GM18909 (cell line): ENCODE data around the gene AUNIP.

ENCODE experiments used
- ATAC-seq: cut with Tn5 transposase; IDR thresholded peaks from one replicate; pipeline ENCODE4 v1.9.1; 2021; ENCODE audit warnings: mild to moderate bottlenecking; ENCODE audit not compliant: unreplicated experiment, poor library complexity

The AUNIP gene

DNA sequence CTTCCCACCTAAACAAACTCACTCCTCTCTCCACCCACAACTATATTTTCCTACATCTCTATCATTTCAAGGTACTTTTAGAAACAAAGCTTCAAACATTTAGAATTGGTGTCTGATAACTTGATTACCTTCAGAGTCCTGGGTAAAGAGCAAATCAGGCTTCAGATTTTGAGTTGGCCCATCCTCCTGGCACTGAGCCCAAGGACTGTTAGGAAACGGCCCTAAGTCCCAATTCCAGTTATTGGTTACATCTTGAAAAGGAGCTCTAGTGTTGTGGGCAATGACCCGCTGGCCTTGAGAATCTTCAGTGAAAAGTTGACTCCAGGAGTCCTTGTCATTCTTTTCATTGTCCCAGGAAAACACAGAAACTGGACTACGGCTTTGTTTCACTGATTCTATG, 24.4 kb downstream of the AUNIP start:
- no peak for ATAC-seq

DNA sequence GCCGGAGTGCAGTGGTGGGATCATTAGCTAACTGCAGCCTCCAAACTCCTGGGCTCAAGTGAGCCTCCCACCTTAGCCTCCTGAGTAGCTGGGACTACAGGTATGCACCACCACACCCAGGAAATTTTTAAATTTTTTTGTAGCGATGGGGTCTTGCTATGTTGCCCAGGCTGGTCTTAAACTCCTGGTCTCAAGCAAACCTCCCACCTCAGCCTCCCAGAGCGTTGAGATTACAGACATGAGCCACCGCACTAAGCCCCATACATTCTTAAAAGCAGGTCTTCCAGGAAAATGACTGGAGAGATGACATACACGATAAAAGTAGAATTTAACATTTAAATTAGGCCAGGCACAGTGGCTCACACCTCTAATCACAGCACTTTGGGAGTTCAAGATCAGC, 26.1 kb downstream of the AUNIP start:
- no peak for ATAC-seq

DNA sequence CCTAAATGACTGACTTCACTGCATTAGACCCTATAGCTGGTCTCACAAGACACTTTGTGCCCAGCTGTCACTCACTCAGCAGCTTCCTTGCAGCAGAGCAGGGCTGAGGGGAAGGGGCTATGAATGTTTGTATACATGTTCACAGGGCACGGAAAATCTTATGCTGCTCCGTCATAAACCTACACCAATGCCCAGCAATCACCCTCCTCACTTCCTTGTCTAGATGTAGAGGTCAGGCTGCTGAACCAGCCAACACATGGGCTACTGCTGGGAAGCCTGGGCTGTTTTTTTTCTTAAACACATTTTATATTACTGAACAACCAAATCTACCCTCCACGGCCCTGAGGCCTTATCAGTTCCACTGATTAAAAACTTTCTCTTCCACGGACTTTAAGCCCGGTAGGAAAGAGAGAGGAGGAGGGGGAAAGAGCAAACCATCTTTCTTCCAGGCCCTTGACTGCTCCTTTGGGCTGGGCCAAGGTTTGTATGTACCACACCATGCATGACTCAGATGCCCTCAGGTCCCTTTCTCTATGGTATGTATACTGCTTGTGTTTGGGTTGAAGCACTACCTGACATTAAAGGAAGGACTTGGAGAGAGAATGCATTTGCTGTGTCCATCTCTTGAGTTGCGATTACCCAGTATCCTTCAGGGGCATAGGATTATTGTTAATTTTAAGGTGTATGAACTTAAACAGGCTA, 26.8 kb downstream of the AUNIP start:
- no peak for ATAC-seq

DNA sequence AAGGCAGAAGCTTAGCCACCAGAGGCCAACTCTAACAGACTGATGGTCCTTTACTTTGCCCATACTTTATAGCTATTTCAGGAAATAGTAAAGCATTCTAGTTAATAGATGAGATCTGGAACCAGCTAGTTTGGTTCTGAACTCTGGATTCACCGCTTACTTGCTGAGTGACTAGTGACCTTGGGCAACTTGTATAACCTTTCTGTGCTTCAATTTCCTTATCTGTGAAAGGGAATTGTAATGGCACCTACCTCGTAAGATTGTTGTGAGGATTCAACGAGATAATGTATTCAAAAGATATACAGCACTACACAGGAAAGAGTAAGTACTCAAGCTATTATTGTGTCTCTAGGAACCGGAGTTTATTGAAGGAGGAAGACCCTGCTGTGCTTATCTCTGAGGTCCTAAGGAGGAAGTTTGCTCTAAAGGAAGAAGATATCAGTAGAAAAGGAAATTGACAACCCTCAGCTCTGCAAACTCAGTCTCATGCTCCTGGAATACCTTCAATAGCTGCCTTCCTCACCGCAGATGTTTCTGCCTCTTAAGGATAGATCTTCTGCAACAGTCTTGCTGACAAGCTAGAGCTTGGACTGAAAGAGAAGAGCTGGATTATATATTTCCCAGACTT, 27.6 kb downstream of the AUNIP start:
- no peak for ATAC-seq

DNA sequence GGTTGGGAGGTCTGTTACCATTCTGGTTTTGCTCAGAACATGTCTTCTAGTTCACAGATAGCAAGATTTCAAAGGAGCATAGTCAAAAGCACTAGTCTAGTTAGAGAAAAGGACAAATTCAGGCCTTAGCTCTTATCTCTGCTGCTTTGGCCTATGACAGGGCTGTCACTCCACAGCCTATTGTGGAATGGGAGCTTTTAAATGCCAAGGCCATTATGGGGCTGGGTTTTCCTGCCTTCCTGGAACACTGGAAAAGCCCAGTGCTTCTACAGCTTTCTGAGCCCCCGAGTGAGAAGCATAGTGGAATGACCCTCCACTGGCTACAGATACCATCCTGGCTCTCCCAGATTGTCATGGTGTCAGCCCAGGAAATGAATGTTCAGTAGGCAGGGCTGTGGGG, 30.2 kb downstream of the AUNIP start:
- no peak for ATAC-seq

DNA sequence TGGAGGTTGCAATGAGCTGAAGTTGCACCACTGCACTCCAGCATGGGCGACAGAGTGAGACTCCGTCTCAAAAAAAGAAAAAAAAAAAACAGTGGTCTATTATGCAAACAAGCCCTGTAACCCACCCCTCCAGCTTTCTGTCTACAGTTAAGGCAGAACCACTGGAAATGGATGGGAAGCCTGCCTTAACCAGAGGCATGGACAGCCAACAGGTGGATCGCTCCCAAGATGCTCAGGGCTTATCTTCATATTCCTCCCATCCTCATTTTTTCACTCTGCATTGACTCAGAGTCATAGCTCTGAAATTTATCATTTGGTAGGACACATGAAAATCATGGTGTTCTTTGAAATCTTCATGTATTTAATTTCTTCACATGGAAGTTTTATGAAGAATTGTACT, 30.8 kb downstream of the AUNIP start:
- no peak for ATAC-seq

DNA sequence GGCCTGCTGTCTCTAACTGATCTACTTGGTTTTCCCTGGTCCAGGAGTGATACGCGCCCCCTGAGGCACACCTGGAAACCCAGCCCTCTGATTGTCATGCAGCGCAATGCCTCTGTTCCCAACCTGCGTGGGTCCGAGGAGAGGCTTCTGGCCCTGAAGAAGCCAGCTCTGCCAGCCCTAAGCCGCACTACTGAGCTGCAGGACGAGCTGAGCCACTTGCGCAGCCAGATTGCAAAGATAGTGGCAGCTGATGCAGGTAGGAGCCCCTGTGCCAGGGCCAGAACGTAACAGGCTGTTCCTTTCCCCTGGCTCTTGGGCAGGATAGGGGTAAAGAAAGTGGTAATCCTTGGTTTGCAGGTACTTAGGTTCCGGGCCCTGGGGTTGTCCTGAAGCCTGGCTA, 32.7 kb downstream of the AUNIP start:
- no peak for ATAC-seq

DNA sequence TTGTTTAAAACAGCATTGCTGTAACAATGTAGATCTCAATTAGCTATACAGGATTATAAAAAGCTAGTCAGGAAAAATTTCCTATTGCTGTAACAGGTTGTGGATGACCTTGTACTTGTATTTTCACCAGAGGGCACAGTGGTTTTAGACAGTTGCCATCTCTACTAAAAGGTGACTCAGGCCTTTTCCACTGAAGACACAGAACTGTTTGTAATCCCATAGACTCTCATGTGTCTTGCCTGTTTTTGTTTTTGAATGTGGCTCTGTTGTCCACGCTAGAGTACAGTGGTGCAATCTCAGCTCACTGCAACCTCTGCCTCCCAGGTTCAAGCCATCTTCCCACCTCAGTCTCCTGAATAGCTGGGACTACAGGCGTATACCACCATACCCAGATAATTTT, 33.7 kb downstream of the AUNIP start:
- ATAC-seq, result no peak

DNA sequence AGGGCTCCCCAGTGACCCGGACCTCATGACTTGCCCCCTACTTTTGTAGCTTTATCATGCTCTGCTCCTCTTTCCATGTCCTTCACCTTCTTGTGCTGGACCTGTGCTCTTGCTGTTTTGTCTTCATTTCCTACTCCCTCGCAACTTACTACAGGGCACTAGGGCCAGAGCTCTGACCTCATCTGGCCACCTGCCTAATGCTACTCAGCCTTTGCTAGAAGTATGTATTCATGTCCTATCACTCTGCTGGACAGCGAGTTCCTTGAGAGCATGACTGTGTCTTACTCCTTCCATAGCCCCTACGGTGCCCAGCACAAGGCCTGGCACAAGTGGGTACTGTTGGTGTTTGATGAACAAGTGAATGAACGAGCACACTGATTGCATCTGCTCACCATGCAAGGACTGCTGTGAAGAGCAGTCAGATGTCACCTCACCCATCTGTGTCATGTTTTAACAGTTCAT, 37.6 kb downstream of the AUNIP start:
- no peak for ATAC-seq

DNA sequence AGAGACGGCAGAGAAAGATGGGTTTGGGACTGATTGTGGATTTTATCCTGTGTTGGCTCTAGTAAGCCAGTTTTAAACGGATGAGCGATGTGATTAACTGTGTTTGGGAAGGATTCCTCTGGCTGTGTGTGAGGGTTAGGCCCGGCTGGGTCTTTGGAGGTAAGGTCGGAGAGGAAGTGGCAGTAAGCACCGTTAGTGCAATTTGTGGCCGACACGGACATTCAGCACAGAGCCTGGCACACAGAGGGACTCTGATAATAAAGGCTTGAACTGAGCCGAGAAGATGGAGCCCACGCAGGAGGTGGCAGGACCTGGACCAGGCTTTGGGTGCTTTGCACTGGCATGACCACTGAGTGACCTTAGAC, 38.2 kb downstream of the AUNIP start:
- no peak for ATAC-seq

DNA sequence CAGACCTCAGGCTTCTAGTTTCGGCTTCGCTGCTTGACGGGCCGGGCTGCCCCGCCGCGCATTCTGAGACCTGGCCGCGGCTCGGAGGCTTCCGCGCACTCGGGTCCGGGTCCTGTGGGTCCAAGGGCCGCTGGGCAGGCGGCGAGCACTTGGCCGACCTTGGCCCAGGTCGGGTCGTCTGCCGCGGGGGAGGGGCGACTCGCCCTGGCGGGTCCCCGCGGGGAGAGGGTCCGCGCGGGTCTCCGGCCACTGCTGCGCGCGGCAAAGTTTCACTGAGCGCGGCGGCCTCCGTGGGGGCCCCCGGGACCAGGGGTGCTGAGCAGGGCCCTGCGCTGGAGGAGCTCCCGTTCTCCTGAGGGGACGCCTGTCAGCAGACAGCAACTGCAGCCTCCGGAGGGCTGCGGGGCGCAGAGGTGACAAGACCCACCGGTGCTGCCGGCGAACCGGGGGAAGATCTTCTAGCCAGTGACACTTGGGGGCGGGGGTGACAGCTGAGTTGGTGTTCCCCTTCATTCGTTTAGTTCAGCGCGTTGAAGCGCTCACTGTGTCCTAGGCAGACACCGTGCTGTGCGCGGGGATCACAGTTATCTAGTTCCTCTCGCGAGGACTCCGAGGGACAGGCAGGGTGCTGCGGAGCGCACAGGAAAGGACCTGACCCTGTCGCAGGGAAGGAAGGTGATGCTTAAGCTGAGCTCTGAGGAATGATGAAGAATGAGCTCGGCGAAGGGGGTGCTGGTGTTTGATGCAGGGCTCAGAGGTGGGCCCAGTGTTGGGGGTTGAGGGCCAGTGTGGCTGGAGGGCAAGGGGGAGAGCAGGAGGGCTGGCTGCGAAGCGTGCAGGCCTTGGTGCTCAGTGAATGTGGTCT, 38.8 kb downstream of the AUNIP start:
- ATAC-seq, result peak; percentile 60

DNA sequence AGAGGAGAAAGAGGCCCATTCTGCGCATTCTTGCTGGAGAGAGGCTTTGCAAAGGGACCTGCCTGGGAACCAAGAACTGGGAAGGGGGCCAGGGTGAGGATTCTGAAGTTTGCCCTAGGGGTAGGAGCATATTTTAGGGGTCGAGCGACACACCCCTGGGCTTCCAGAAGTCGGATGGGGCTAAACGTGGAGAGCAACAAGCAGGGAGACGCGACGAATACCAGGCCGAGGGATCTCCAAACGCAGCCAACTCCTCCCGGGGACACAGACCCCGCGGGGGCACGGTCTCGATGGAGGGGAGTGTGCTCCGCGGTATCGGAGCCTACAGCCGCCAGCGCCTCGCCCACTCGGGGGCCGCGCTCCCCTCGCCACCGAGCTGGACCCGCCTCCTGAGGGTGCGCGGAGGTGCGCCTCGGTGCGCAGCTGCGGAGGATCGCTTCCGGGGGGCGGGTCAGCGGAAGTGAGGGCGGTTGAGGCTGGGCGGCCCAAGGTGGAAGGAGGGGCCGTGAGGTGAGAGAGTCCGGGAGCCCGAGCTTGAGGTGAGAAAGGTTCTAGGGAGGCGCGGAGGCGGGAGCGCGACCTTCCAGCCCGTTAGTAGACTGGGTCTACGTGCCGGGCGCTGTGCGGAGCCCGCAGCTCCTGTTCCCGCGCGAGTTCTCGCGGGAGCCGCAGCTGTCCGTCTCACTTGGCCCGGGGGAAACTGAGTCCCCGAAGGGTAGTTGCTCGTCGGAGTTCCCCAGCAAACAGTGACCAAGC, 39.6 kb downstream of the AUNIP start, which contains the start of gene MTFR1L:
TSS of gene MTFR1L (plus strand) at position 464 of the 756 bp plus-strand sequence. CDS start 3,151 bp downstream, outside the sequence.
- ATAC-seq, result peak; percentile 79

DNA sequence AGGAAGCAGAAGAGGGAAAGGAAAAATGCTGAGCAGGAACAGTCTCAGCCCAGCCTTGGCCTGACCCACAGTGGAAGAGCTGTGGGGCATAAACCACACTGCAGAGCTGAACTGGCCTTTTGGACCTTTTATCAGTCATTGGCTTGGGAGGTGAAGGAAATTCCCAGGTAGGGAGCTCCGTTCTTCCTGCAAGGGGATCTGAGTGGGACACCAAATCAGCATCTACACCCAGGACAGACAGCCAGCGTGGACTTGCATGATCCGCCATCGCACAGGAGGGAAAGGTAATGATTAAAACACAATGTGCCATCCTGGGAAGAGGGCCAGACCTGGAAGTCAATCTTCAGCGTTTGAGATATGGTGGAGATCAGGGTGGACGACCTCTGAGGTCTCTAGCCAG, 40.7 kb downstream of the AUNIP start:
- no peak for ATAC-seq

DNA sequence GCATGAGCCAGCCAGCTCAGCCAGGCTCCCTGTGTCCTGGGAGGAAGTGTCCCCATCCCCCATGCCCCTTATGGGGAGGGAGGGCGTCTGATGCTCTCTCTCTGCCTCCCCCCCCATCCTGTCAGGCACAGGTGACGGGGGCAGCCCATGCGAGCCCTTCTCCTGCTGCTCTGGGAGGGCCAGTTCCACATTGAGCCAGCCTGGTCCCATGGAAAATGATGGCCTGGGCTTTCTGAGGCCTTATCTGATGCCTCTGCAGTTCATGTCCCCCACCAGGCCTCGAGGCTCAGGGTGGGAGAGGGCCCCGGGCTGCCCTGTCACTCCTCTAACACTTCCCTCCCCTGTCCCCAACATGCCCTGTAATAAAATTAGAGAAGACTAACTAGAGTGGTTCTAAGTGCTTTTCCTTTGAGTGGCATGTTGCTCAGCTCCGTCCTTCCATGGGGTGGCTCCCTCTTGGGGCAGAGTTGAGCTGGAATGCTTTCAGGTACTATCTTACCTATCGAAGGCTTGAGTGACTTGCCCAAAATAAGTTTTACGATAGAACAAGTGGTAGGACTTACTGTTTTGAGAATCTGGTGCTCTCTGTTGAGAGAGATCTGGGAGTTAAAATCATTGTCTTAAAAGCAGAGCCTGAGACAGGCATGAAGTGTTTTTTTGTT, 41.3 kb downstream of the AUNIP start:
- ATAC-seq, result no peak

DNA sequence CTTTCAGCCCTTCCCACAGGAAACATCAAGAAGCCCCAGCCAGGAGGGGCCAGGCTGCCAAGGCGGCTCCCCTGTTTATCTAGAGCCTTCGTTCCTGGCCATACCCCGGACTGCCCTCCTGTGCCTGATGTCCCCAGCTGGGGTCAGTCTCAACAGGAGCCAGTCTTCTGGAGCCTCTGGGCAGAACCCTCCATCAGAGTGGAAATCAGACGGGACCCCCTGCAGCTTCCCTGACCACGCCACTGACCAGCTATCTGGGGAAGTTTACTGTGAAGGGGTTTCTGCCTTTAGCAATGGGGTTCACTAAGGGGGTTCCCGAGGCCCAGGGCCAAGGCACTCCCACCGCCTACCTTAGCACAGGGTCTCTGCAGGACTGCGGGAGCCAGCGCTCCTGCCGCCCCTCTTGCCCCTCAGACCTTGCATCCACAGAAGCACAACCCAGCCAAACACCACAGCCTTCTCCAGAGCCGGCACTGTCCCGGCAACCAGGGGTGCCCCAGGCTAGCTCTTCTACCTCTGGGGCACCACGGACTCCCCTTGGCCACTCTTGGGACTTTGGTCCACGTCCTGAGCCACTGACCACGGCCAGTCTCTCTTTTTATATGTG, 43.0 kb downstream of the AUNIP start:
- no peak for ATAC-seq

DNA sequence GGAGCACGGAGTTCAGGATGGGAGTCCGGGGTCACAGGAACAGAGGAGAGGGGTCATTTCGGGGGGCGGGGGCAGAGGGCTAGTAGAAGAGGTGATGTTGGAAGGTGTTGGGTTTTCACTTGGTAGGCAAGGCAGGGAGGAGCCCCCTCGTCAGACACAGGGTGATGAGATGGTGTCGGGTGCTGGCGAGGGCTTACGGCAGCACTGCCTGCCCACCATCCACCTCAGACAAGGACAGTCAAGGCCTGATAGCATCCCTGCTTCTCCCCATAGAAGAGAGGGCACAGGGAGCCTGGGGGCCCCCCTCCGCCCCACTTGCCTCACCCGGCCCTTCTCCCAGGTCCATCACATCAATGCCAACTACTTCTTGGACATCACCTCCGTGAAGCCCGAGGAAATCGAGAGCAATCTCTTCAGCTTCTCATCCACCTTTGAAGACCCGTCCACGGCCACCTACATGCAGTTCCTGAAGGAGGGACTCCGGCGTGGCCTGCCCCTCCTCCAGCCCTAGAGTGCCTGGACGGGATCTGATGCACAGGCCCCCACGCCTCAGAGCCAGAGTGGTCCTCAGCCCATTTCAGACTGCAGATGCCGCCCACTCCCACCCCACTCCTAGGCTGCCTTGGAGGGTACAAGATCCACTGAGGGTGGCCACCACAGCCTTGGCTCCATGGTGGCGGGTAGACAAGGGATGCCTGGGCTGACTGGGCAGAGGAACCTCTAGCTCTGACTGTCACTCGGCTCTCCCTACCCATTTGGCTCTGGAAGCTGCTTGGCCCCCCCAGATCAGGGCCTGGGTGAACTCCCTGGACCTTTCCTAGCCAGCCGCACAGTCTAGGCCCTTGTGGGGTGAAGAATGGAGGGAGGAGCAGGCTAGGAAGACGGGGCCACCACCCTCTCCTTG, 43.8 kb downstream of the AUNIP start:
- no peak for ATAC-seq

DNA sequence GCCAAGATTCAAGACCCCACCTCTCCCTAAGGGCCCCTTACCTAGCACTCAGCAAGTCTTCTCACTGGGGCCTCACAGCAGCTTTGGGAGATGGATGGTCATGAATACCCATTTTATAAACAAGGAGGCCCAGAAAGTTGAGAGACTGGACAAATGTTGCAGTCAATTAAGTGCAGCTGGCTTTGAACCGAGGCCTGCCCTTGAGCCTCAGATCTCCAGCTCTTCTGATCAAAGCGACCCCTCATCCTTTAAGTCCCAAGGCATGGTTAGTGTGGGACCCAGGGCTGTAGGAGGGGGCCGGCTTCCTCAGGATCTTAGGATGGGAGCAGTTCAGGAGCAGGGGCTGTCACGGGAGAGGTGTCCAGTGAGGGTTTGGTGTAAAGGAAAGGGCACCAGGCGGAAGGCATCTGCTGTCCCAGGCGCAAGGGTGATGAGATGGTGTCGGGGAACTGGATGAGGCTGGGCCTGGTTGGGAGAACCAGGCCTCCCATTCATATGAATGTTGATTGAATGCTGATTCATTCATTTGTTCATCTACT, 44.6 kb downstream of the AUNIP start:
- ATAC-seq, result no peak

DNA sequence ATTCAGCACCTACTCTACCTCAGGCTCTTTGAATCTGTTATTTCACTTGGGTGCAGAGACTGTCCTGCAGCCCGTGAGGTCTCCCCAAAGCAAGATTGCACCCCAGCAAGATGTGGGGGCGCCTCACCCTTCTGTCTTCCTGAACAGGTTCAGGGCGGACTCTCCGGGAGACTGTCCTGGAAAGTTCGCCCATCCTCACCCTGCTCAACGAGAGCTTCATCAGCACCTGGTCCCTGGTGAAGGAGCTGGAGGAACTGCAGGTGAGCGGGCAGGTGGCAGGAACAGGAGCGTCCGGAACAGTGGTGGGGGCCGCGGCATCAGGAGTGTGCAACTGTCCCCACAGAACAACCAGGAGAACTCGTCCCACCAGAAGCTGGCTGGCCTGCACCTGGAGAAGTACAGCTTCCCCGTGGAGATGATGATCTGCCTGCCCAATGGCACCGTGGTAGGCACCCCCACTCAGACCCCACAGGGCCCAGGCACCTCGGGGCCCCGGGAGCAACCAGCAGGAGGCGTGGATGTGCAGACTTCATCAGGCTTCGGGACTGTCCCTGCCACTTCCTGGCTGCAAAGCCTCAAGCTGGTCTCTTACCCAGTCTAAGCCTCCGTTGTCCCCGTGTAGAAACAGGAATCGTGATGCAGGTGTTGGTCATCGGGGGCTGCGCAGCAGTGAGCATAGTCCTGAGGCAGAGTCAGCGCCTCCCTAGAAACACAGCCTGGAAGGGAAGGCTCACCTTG, 45.4 kb downstream of the AUNIP start:
- ATAC-seq, result no peak
